HCEC 1CT (cell line): ENCODE measurements around the gene SLC8A1.

ENCODE experiments used
- DNase-seq: peaks from one replicate; pipeline ENCODE4 v3.0.0-alpha.2; 2017

SLC8A1 gene

DNA sequence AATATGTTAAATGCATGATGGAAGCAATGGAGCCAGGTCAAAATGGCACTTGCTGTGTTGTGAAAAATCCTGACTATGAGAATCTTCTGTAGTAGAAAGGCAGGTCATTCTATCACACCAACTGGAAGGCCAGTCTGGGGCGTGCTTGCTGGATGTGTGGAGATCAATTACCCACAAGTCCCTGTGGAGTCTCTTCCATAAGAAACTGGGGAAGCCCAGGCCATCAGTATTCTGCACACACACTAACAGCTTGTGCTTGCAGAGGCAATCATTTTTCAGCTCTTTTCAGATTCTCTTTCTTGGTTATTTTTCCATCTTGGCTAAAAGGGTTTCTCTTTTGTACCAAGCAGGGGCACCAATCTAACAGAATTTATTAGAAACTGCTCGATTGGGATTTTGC is 190.8 kb downstream of the SLC8A1 start:
- DNase-seq: no peak

DNA sequence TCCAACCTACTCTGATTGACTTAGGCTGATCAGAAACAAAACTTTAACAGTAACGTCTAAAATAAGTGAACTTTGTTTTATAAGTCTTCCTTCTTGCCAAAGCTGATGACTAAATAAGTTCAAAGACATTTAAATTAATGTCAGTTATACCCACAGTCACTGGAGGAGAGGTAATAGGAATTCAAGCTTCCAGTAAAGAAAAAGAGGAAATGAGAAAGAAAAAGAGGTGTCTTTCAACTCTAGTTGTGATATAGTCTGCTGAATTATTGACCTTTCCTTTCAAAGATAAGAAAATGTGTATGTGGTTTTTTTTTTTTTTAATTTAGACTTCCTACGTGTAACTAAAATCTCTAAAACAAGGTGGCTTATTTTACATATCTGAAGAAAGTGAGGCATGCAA is 191.5 kb downstream of the SLC8A1 start:
- DNase-seq: no peak

DNA sequence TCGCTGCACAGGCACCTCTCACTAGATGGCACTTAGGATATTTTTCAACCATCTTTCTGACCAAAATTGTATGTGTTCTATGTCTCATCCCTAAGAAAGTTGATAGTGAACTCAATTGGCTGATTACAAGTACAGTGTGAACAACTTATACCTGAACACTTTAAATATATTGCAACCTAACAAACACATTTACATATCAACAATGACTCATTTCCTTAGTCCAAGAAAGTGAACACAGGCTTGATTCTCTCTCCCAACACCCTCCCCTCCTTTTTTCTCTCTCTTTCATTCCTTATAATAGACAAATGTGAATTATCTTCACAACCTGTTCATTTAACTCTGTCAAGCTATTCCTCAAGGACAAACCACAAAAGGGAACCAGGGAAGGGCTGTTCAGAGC is 192.0 kb downstream of the SLC8A1 start:
- DNase-seq: no peak

GRCh38 chr2:40258135-40258457 is 193.8 kb downstream of the SLC8A1 start:
- DNase-seq: no peak

GRCh38 chr2:40257340-40258134 is 194.4 kb downstream of the SLC8A1 start:
- DNase-seq: no peak

- DNase-seq: peak; percentile 65
Observed at GRCh38 chr2:40256649-40257048, 195.2 kb downstream of the SLC8A1 start.

DNA sequence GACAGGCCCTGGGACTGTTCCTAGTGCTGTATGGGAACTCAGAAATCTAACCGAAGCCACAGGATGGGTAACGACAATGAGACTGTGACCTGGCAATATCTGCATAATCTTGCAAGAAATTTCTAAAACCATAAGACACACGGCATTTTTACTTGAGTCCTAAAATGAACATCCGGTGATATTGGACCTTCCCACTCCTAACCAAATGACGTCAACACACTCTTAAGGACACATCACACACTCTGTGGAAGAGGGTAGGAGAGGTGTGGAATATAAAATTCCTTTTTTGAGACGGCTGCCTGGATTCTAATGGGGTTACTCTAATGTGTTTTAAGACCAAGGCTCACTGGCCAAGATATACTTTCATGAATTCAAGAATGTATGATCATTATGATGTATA is 195.9 kb downstream of the SLC8A1 start:
- DNase-seq: no peak

- no peak for DNase-seq
Observed at GRCh38 chr2:40255103-40255502, 196.8 kb downstream of the SLC8A1 start.

- DNase-seq: no peak
Observed at GRCh38 chr2:40254611-40255010, 197.3 kb downstream of the SLC8A1 start.

DNA sequence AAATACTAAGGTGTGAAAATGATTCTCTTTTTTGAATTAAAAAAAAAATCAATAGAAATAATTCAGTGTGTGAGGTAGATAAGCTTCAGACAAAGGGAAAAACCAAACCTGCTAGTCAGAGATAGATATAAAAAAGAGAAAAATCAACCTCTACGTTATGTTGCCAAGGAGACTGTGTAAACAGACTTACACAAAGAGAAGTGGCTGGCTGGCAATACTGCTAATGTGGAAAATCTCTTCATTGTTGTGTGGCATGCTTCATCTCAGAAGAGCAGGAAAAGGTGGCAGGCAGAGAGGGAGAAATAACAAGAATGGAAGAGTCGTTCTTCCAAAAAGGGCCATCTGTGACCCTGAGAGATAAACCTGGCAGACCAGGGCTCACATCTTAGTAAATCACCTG is 200.8 kb downstream of the SLC8A1 start:
- DNase-seq: no peak

DNA sequence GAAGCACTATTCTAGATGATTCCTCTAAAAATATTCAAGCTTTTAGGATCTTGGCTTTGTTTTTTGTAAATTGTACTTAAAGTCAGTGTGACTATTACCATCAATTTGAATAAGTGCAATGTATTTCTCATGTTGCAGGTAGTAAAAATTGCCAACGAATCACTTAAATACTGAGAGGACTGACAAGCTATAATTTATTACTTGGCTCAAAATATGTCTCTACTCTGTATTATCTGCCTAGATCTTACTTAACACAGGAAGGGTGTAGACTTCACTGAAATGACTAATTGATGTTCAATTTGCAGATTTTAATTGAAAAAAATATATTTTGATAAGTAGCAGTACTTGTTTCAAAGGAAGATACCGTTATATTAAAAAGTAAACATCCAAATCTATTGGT is 202.3 kb downstream of the SLC8A1 start:
- no peak for DNase-seq

DNA sequence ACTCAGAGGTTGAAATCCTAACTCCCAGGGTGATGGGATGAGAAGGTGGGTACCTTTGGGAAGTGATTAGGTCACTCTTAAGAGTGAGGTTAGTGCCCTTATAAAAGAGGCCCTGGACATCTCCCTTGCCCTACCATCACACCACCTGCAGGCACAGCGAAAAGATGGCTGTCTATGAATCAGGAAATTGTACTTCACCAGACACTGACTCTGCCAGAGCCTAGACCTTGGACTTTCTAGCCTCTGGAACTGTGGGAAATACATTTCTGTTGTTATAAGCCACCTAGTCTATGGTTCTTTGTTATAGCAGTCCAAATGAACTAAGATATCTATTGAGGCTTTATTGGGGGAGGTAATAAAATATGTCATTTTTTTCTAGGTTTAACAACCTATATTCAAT is 203.6 kb downstream of the SLC8A1 start:
- no peak for DNase-seq

- DNase-seq: peak; percentile 71
Observed at GRCh38 chr2:40244675-40245074, 207.2 kb downstream of the SLC8A1 start.

GRCh38 chr2:40244251-40244650 is 207.6 kb downstream of the SLC8A1 start:
- DNase-seq: no peak

DNA sequence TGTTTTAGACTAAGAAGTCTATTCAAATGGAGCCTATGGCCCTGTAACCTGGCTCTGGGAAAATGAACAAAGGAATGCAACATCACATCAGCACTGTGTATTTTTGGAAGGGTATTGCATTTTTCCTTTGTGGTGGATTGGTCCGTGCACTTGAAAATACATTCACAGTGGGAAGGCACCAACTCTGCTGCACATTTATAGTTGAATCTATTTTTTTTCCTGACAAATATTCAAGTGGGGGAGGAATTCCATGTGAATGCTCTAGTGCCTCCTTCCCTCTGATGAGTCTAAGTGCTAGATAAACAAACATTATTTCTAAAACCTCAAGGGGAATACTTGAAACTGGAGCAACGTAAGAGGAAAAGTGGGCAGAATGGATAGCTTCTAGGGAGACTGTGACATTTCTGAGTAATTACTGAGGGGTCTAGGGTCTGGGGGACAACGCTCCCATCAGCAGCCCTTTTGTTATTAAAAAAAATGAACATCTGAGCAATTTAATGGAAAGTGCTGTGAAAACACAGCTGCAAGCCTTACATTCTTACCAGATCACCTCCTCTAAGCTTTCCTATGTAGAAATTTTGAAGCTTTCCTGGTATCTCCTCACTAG is 208.2 kb downstream of the SLC8A1 start:
- peak; percentile 72 for DNase-seq

- no peak for DNase-seq
Observed at GRCh38 chr2:40242315-40242714, 209.6 kb downstream of the SLC8A1 start.

GRCh38 chr2:40240070-40240469 is 211.8 kb downstream of the SLC8A1 start:
- DNase-seq: peak; percentile 90

DNA sequence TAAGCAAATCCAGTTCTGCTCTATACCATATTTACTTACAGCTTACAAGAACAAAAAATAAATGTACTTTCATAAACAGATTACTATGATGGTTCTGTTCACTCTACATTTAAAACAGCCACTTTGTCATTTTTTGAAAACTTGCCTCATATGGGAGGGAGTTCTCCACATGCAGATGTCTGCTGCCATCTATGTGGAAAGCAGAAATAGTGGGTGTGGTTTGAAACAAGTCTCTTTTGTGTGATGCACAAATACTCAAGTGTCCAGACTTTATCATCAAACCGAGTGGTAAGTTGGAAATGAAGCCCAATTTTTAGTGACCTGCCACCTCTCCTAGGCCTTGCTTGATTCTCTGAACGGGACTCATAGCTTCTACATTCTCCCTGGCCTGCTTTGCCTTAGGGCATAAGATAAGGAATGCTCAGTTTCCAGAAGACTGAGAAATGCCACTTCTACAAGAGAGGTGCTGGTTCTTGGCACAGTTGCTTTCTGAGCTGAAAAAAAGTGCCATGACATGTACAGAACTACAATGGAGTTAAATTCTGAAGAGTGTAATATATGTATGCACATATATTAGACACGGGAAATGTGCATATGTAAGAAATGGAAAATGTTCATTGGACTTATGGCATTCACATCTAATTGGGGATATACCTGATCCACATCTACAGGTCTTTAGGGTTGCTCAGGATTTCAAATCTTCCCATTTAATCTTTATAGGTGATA is 221.0 kb downstream of the SLC8A1 start:
- no peak for DNase-seq

DNA sequence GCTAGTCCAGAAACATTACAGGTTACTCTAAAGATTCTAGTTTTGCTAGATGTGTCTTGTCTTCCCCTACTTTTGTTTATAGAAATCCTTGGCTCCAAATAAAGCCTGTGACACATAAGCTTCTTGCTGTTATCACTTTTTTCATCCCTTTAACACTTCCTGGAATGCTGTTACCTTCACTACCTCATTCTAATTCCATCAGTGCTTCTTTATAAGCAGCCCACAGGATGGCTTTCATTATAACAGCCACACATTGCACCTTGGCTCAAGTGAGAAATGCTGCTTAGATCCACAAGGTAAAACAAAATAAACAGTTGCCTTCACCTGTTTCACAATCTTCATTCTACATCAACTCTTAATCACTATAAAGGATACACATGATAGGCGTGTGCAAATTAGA is 221.7 kb downstream of the SLC8A1 start:
- no peak for DNase-seq

DNA sequence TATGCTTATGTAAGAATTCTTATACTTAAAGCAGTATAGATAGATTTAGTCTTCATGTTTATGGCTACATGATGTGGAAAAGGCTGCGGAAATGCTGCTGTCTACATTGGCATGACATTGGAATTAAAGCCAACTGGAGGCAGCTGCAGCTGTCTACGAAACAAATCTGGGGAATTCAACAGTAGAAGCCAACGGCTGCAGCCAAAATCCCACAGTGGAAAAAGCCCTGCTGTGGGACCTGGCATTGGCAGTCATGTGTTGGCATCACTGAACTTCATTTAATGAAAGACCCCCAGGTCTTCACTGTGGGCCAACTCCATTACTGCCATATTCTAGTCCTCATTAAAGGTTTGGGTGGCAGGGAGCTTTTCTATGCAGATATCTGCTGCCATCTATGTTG is 223.6 kb downstream of the SLC8A1 start:
- DNase-seq: no peak

DNA sequence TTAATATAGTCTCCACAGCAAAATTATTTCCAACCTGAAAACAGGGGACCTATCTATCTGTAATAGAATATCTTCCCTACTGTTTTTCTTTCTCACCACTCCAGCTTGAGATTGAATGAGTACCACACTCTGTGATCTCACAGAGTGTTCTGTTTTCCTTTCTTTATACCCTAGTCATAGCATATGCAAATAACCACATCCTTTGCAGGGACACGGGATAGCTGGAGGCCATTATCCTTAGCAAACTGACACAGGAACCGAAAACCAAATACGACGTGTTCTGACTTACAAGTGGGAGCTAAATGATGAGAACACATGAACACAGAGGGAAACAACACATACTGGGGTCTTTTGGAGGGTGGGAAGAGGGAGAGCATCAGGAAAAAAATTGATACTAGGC is 224.7 kb downstream of the SLC8A1 start:
- no peak for DNase-seq

DNA sequence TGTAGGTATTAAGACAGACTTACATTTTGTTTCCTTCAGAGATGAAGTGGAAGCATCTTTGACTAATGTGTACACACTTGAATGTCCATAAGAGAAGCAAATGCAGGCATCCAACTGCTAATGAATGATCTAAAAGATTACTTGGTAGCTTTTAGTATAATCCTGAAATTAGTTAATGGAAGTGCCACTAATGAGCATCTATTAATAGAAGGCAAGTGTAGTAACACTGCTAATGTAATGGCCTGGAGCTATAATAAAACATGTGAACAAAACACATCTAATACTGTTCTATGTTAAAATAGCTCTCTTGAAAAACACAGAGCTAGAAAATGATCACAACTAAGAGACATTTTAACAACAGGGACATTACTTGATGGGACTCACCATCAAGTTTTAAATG is 225.3 kb downstream of the SLC8A1 start:
- no peak for DNase-seq

GRCh38 chr2:40225670-40226210 is 226.2 kb downstream of the SLC8A1 start:
- DNase-seq: no peak

DNA sequence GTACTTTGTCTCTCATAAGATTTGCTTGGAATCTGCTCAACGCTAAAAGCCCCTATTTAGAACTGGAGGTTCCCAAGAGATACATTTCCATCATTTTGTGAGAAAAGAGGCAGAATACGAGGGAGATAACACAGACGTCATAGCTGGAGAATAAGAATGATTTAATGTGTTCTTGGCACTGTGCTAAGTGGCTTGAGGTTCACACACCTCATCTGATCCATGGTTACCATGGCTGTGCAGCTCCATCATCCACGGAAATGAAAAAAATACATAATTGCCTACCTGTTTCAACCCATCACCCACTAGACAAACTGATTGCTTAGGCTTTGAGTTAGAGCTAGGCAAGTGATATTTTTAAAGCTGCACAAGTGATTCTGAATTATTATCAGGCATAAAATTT is 227.6 kb downstream of the SLC8A1 start:
- DNase-seq: no peak
